ENCODE measurements around the gene SCAANT1. TPM values are rescaled to one million over a fixed set of nuclear protein-coding genes. Genes with fewer than 3 reads are reported as not detected.

The SCAANT1 gene
- total and polyA plus RNA-seq, 2 of the 8 experiments (the other 6 are each of a cell fraction or from before 2014, with no cell fraction given), result not detected

DNA sequence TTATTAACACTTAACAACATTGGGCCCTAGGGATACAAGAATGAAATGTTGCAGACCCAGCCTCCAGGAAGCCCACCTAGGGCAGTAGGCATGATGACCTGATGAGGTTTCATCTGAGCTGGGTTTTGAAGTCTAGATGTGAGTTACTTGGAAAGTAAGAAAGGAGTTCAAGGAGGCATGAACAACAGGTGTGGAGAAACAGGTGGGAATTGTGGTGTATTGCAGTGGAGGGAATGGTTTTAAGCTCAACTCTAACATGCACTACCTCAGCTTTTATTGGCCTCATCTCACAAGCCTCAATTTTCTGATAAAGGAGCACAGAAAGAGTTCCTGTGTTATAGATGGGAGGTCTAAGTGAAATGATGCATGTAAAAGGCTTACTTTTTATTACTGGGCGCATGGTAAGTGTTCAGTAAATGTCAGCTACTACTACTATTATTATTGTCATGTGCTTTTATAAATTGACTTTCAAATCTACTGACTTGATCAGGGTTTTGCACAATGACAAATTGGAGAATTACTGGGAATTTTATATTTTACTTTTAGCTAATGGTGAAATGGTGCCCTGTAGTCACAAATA, 19.3 kb downstream of the SCAANT1 start (continued):
- TF ChIP-seq RNF2 (IDR thresholded peaks at IDR 0.05; ENCODE audit: borderline replicate concordance, low read depth, low read length, missing control alignments, poor library complexity, severe bottlenecking), result no peak
- TF ChIP-seq TCF12 (IDR thresholded peaks at IDR 0.05; ENCODE audit: low read depth, low read length), result no peak
- no peak for TF ChIP-seq POLR2AphosphoS5 (IDR thresholded peaks at IDR 0.05; ENCODE audit: low read depth, low read length)
- no peak for TF ChIP-seq NRF1 (IDR thresholded peaks at IDR 0.05; ENCODE audit: low read depth, low read length)
- TF ChIP-seq SUZ12 (IDR thresholded peaks at IDR 0.05; ENCODE audit: low read length), result no peak
- no peak for TF ChIP-seq CTBP2 (IDR thresholded peaks at IDR 0.05; ENCODE audit: borderline replicate concordance, insufficient read depth, insufficient read length, low read length)
